HG03460 (cell line): ENCODE results near the gene HEPH.
"Not testable (repeated sequence)": the region's sequence is repeated elsewhere in the genome, so short reads cannot be mapped to it uniquely, and the experiment has no call there.

Experiments used
- ATAC-seq: cut with Tn5 transposase; IDR thresholded peaks from one replicate; pipeline ENCODE4 v1.9.1; 2021; ENCODE audit not compliant: unreplicated experiment

HEPH gene

DNA sequence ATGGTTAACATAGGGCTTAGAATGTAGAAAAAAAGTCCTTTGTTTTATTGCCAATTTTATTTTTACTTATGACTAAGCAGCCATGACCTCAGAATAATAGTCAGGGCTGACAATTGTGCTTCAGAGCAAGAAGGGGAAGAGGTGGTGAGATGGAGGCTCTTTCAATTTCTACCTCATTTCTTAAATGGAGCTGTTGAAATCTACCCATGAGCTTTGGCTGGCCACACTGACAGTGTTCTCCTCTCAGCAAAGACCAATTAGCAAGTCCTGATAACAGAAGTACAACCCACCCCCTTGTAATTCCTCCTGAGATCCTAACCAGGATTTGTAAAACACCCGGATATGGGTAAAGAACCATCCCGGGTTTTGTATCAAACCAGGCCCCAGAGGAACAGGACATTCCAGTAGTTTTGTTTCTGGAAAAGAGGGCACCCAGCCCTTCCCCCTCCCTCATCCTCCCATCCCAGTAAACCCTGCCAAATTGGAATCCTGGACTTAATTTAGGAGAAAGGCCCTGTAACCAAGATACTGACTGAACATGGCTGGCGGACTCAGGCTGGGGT, at the start of gene HEPH:
HEPH (plus strand) TSS at position 399 of the 563 bp plus-strand sequence. CDS start 6,324 bp downstream, outside the sequence.
- ATAC-seq, result peak; percentile 74

DNA sequence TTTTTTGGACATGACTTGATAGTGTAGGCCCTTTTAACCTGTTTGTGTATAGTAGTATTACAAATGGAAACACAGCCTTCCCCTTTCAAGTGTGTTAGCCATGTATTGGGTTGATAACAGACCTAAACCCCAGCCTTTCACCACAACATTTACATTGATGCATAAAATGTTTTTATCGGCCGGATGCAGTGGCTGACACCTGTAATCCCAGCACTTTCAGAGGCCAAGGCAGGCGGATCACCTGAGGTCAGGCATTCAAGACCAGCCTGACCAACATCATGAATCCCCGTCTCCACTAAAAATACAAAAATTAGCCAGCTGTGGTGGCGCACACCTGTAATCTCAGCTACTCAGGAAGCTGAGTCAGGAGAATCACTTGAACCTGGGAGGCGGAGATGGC, 45.3 kb upstream of the HEPH start:
- ATAC-seq, result not testable (repeated sequence)

- not testable (repeated sequence) for ATAC-seq
Observed at GRCh38 chrX:66121354-66121753, 42.7 kb upstream of the HEPH start.

- ATAC-seq, result no peak
Observed at GRCh38 chrX:66126662-66127061, 37.4 kb upstream of the HEPH start.

DNA sequence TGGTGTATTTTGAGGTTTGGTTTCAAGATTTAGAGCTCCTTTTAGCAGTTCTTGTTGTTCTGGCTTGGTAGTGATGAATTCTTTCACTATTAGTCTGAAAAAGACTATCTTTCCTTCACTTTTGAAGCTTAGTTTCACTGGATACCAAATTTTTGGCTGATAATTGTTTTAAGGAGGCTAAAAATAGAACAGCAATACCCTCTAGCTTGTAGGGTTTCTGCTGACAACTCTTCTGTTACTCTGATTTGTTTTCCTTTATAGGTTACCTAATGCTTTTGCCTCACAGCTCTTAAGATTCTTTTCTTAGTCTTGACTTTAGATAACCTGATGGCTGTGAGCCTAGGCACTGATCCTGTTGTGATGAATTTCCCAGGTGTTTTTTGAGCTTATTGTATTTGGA, 33.6 kb upstream of the HEPH start:
- no peak for ATAC-seq

- not testable (repeated sequence) for ATAC-seq
Observed at GRCh38 chrX:66135284-66135683, 28.8 kb upstream of the HEPH start.

- ATAC-seq, result no peak
Observed at GRCh38 chrX:66142351-66142750, 21.7 kb upstream of the HEPH start.

DNA sequence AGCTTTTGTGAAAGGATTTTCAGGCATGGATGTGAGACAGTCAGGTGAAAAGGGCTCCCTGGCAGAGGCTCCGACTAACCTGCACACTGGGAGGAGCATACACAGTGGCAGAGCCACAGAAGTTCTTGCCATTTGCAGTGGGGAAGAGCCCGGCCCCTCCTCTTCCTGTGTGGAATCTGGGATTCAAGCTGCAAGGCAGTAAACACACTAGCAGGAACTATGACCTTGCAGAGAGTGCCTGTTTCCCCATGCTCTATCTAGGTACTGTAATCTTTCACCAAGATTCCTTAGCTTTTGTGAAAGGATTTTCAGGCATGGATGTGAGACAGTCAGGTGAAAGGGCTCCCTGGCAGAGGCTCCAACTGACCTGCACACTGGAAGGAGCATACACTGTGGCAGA, 19.8 kb upstream of the HEPH start:
- no peak for ATAC-seq

DNA sequence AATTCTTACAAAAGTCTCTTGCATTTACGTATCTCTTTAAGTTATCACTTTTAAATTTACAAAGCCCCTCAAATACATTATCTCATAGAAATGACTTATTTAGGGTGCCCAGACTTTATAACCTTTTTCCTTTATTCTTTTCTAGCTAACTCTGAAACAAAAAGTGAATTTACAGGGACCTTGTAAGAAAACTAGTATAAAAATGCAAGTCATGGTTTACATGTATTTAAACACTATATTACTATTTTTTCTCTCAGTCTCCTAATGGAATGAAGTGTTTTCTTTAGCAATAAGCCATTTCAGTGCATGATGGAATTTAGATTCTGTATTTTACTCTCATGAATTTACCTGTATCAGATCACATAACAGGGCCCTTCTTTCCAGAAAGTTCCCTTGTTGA, 14.5 kb upstream of the HEPH start:
- no peak for ATAC-seq

- ATAC-seq, result no peak
Observed at GRCh38 chrX:66150163-66150562, 13.9 kb upstream of the HEPH start.

GRCh38 chrX:66162331-66162822, 1.7 kb upstream of the HEPH start:
- no peak for ATAC-seq

- ATAC-seq, result peak; percentile 55
Observed at GRCh38 chrX:66163447-66163846, 600 bp upstream of the HEPH start.

DNA sequence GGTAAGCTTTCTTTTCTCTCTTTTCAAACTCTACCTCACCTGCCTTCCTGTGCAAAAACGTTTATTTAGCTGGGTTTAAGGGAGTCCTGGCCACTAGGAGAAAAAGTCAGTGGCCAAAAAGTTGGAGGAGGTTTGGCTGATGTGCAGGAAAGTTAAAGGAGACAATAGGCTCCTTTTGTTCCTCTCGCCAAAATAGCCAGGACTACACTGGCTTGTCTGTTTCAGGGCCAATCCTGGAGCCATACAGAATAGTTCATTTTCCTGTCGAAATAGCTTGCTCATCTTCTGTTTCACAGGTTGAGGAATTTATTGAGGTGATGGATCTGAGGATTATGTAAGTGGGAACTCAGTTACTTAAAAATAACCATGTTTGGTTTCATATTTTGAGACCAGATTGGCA, 423 bp downstream of the HEPH start:
- ATAC-seq, result no peak

DNA sequence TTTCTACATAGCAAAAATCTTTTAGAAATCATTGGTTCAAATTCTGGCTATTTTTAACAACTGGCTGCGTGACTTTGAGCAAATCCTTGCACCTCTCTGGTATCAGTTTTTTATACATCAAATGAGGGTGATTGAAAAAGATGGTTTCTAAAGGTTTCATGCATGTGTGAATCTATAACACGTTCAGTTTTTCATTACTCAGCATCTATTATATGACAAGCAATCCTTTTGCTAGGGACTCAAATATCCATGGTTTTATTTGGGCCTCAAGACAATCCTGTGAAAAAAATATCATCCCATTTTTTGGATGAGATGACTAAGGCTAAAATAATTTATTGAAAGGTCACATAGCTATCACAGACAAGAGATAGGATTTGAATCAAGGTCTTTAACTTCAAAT, 884 bp downstream of the HEPH start:
- ATAC-seq, result no peak

- no peak for ATAC-seq
Observed at GRCh38 chrX:66166671-66167070, 2.6 kb downstream of the HEPH start.

- ATAC-seq, result no peak
Observed at GRCh38 chrX:66167431-66167830, 3.4 kb downstream of the HEPH start.

DNA sequence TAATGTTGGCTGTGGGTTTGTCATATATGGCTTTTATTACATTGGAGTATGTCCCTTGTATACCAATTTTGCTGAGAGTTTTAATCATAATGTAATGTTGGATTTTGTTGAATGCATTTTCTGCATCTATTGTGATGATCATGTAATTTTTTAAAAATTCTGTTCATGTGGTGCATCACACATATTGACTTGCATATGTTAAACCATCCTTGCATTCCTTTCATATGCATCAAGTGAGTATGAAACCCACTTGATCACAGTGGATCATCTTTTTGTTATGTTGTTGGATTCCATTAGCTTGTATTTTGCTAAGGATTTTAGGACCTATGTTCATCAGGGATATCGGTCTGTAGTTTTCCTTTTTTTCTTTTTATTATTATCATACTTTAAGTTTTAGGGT, 12.1 kb downstream of the HEPH start:
- ATAC-seq, result no peak

- ATAC-seq, result no peak
Observed at GRCh38 chrX:66191563-66191962, 27.5 kb downstream of the HEPH start.

DNA sequence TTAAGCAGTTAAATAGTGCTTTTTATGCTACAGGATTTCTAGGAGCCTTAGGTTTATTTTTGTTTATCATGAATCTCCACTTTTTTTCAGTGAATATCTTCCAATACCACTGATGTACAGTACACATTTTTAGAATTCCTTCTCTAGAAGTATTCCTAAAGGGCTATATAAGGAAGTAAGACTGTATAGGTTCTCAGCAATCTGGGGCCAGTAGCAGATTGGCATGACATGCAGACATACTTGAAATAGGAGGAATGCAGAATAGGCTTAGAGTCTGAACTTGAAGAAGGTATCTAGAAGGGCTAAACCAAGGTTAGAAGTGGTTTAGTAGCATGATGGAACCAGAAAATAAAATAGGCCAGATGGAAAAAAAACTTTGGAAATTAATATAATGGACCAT, 29.8 kb downstream of the HEPH start:
- no peak for ATAC-seq

- no peak for ATAC-seq
Observed at GRCh38 chrX:66200050-66200664, 36.1 kb downstream of the HEPH start.

DNA sequence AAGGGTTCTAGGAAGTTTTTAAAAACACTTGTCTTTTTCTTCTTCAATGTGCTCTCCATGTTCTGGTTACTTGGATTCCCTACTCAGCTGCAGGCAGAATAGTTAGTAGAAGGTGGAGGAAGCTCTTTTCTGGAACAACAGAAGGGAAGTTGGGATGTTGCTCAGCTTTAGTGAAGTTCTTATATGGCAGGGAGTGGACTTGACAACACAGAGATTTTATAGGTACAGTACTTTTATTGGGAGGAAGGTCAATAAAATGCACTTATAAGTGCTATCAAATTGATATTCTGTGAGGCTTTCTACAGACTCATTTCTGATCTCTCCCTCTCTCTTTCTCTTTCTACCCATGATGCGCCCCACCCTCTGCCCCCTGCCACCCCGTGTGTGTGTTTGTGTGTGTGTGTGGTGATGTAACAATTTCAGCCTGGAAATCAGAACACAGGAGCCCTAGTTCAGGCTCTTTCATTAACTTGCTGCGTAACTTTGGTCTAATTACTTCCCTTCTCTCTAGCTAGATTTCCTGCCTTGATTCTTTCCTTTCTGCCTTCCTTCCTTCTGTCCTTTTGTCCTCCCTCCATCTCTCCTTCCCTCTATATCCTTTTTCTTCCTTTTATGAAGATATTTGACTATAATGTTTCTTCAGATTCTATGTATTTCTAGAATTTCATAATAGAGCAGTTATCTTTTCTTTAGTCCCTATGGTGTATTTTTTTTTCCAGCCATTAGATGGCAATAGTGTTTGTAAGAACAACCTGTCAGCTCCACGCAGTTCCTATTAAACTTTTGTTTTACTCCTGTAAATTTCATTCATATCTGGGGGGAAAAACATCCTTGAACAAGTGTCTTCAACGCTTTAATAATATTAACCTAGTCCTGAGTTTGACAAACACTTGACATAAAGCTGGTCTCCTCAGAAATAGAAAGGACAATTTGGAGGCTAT, 37.1 kb downstream of the HEPH start:
- ATAC-seq, result no peak

GRCh38 chrX:66203114-66203513, 39.1 kb downstream of the HEPH start:
- no peak for ATAC-seq
